Activated CD8-positive, alpha-beta T cell treated with anti-CD3 and anti-CD28 coated beads for 36 hours (primary cell): ENCODE data around the gene EYS. TPM values are rescaled to one million over a fixed set of nuclear protein-coding genes. Genes with fewer than 3 reads are reported as not detected.

Experiments
- ATAC-seq: fragments of 200-7000 bp; cut with Tn5 transposase; one replicate; pipeline ENCODE4 v1.10.0; 2021; ENCODE audit warnings: mild to moderate bottlenecking, moderate library complexity
- CTCF ChIA-PET: fragments of 350-600 bp; sonication (Branson Sonifier 250); formaldehyde crosslinking; loops from one replicate; lab custom pipeline; 2021; ENCODE audit warnings: antibody characterized with exemption; lab: Charles Lee
- POLR2A ChIA-PET: fragments of 350-600 bp; sonication (Branson Sonifier 250); formaldehyde crosslinking; loops from one replicate; lab custom pipeline; 2021; ENCODE audit warnings: antibody characterized with exemption; lab: Charles Lee
- DNase-seq: peaks from one replicate; pipeline ENCODE4 v3.0.0-alpha.2; 2020
- H3K27ac Mint-ChIP-seq: one replicate; pipeline ENCODE4 v1.8.0; 2021; ENCODE audit warnings: mild to moderate bottlenecking, mixed read lengths
- H3K27me3 Mint-ChIP-seq: one replicate; pipeline ENCODE4 v1.8.0; 2021; ENCODE audit warnings: mixed read lengths
- H3K36me3 Mint-ChIP-seq: one replicate; pipeline ENCODE4 v1.8.0; 2021; ENCODE audit warnings: low read depth, mixed read lengths
- H3K4me1 Mint-ChIP-seq: one replicate; pipeline ENCODE4 v1.8.0; 2021; ENCODE audit warnings: low read depth, mixed read lengths
- H3K4me3 Mint-ChIP-seq: one replicate; pipeline ENCODE4 v1.8.0; 2021; ENCODE audit warnings: mild to moderate bottlenecking, moderate library complexity, mixed read lengths
- H3K9me3 Mint-ChIP-seq: one replicate; pipeline ENCODE4 v1.8.0; 2021; ENCODE audit warnings: mixed read lengths
- CTCF ChIP-seq: fragments of 200-600 bp; IDR thresholded peaks from one replicate; pipeline ENCODE4 v1.8.0; 2022; ENCODE audit warnings: antibody characterized with exemption, mild to moderate bottlenecking
- intact Hi-C: fragments of 100-400 bp; cut with micrococcal nuclease; formaldehyde crosslinking; loops from one replicate; pipeline ENCODE4 v1.10.0; 2022
- total RNA-seq, 2 experiments: library from RNA; stranded (reverse); gene quantifications; one replicate each; pipeline ENCODE4 v1.2.3, GENCODE V29; 2021

Gene EYS
- total RNA-seq, 2 experiments from 2014 or later: not detected

- CTCF ChIA-PET: no interaction called here
- no peaks in the 10 kb centered on the region for H3K27me3 Mint-ChIP-seq
- H3K4me3 Mint-ChIP-seq: no peak overlapping the region
Observed at GRCh38 chr6:65116326-65116725, 590.7 kb downstream of the EYS start.

GRCh38 chr6:65113581-65113980 lies 593.4 kb downstream of the EYS start:
- Mint-ChIP-seq H3K27me3 (no peaks in the 10 kb centered on the region), H3K36me3 (no peaks in the 10 kb centered on the region), H3K4me1 (no peaks in the 10 kb centered on the region), H3K27ac (no peak overlapping the region), H3K9me3 (peaks cover 8% of the 10 kb centered on the region), H3K4me3 (no peak overlapping the region)
- intact Hi-C loops: no loop called here
- ATAC-seq (no peak), DNase-seq (no peak)
- POLR2A ChIA-PET: no interaction called here
- CTCF ChIA-PET: no interaction called here
- no peak for TF ChIP-seq CTCF

More at GRCh38 chr6:65116326-65116725, 590.7 kb downstream of the EYS start:
- no peaks in the 10 kb centered on the region for H3K36me3 Mint-ChIP-seq
- POLR2A ChIA-PET: no interaction called here
- no peaks in the 10 kb centered on the region for H3K4me1 Mint-ChIP-seq
- H3K9me3 Mint-ChIP-seq: peaks cover 13% of the 10 kb centered on the region
- TF ChIP-seq CTCF: no peak
- no peak for ATAC-seq
- DNase-seq: no peak
- intact Hi-C loops: no loop called here
- H3K27ac Mint-ChIP-seq: no peak overlapping the region

DNA sequence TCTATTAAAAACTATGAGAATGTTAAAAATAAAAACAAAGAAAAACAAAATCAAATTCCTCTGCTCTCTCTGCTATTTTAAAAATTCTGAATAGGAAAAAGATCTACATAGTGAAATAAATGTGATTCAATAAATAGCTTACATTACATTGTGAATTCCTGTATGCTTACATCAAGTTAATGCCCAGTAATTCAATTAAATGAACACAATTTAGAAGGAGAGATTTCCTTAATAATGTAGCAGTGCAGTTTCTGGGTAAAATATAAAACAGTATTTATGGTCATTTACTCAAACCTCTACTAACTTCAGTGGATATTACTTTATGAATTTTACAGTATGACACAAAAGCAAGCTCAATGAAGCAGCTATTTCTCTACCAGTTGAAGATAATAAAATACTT lies 594.6 kb downstream of the EYS start:
- CTCF ChIA-PET: no interaction called here
- TF ChIP-seq CTCF: no peak
- H3K27me3 Mint-ChIP-seq: no peaks in the 10 kb centered on the region
- intact Hi-C loops: no loop called here
- H3K36me3 Mint-ChIP-seq: no peaks in the 10 kb centered on the region
- H3K9me3 Mint-ChIP-seq: peaks cover 3% of the 10 kb centered on the region
- ATAC-seq (no peak), DNase-seq (no peak)
- no peak overlapping the region for H3K27ac Mint-ChIP-seq
- H3K4me1 Mint-ChIP-seq: no peaks in the 10 kb centered on the region
- POLR2A ChIA-PET: no interaction called here
- H3K4me3 Mint-ChIP-seq: no peak overlapping the region

- no peak for TF ChIP-seq CTCF
- H3K36me3 Mint-ChIP-seq: no peaks in the 10 kb centered on the region
- H3K27ac Mint-ChIP-seq: no peak overlapping the region
- intact Hi-C loops: no loop called here
- no peaks in the 10 kb centered on the region for H3K4me1 Mint-ChIP-seq
- no peak for ATAC-seq
- POLR2A ChIA-PET: no interaction called here
- DNase-seq: no peak
- H3K4me3 Mint-ChIP-seq: no peak overlapping the region
- peaks cover 6% of the 10 kb centered on the region for H3K9me3 Mint-ChIP-seq
- H3K27me3 Mint-ChIP-seq: no peaks in the 10 kb centered on the region
- CTCF ChIA-PET: no interaction called here
Observed at GRCh38 chr6:65110031-65110430, 597.0 kb downstream of the EYS start.

DNA sequence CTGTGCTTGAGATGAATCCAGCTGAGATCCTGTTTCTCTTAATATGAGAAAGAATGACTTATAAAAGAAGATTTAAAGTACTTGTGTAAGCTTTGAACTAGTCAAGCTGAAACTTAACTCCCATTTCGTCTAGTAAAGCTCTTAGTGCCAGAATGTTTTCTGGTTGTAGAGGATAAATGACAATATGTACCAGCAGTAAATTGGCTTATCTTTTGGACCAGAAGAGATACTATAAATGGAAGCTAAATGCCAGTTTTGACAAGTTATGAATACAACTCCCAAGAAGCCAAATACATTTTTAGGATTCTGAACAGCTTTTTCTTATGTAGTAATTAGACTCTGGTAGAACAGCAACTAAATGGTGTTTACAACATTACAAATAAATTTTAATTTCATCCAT lies 608.7 kb downstream of the EYS start:
- Mint-ChIP-seq H3K27me3 (no peaks in the 10 kb centered on the region), H3K9me3 (peaks cover 3% of the 10 kb centered on the region), H3K4me3 (no peak overlapping the region), H3K36me3 (no peaks in the 10 kb centered on the region), H3K4me1 (no peaks in the 10 kb centered on the region), H3K27ac (no peak overlapping the region)
- intact Hi-C loops: no loop called here
- CTCF ChIA-PET: no interaction called here
- POLR2A ChIA-PET: no interaction called here
- TF ChIP-seq CTCF: no peak
- DNase-seq (no peak), ATAC-seq (no peak)
